Activated CD4-positive, CD25-positive, alpha-beta regulatory T cell treated with anti-CD3 and anti-CD28 coated beads, Interleukin-2, amount 50 U/mL, for 16 hours (primary cell): ENCODE measurements around the gene RNASE8.

ENCODE experiments used
- DNase-seq: peaks from one replicate; pipeline ENCODE4 v3.0.0-alpha.2; 2020; ENCODE audit warnings: low read depth, low spot score

RNASE8 gene

DNA sequence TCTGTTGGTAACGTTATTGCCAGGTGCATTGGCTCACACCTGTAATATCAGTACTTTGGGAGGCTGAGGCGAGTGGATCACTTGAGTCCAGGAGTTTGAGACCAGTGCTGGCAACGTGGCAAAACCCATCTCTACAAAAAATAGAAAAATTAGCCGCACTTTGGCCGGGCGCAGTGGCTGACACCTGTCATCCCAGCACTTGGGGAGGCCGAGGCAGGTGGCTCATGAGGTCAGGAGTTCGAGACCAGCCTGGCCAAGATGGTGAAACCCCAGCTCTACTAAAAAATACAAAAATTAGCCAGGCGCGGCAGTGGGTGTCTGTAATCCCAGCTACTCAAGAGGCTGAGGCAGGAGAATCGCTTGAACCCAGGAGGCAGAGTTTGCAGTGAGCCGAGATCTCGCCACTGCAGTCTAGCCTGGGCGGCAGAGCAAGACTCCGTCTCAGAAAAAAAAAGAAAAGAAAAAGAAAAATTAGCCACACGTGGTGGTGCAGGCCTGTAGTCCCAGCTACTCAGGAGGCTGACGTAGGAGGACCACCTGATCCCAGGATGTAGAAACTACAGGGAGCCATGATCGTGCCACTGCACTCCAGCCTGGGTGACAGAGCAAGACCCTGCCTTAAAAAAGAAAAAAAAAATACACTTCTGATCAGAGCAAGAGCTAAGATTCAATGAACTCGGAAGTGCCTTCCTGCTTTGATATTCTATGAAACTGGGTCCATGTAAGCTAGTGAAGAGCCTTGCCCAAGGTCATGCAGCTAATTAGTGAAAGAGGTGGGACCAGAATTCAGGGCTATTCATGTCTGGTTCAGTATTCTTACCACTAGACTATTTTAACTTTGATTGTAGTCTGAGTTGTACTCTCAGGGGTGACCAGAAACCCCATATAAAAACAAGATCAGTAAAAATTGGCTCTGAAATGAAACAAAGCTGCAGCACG lies 4.2 kb upstream of the RNASE8 start:
- DNase-seq = no peak

DNA sequence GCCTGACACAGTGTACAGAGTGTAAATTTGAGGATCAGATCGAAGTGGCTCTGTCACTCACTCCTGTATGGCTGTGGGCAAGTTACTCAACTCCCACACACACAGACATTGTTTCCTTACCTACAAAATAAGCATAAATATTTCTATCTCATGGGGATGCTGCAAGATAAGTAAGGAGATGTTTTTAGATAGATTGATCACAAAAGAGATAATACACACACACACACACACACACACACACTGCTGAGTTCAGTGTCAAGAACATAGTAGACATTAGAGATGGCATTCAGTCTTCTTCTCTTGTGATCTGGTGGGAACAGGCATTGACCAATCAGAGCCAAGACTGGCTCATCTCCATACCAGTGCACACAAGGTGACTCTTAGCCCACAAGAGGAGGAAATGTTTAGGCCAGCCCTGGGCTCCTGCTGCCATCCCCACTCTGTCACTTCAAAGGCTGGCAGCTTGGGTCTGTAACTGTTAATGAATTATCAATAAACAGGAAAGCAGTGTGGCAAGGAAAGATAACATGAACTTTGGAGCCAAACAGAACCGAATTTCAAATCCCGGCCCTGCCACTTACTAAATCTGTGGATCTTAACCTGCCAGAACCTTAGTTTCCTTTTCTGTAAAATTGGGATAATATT lies 3.4 kb upstream of the RNASE8 start:
- no peak for DNase-seq

GRCh38 chr14:21054768-21055145 lies 2.9 kb upstream of the RNASE8 start:
- no peak for DNase-seq

GRCh38 chr14:21055432-21056117 lies 2.0 kb upstream of the RNASE8 start:
- no peak for DNase-seq

GRCh38 chr14:21056520-21057163 lies 980 bp upstream of the RNASE8 start:
- no peak for DNase-seq

GRCh38 chr14:21058903-21059302 lies 1.3 kb downstream of the RNASE8 start:
- no peak for DNase-seq

DNA sequence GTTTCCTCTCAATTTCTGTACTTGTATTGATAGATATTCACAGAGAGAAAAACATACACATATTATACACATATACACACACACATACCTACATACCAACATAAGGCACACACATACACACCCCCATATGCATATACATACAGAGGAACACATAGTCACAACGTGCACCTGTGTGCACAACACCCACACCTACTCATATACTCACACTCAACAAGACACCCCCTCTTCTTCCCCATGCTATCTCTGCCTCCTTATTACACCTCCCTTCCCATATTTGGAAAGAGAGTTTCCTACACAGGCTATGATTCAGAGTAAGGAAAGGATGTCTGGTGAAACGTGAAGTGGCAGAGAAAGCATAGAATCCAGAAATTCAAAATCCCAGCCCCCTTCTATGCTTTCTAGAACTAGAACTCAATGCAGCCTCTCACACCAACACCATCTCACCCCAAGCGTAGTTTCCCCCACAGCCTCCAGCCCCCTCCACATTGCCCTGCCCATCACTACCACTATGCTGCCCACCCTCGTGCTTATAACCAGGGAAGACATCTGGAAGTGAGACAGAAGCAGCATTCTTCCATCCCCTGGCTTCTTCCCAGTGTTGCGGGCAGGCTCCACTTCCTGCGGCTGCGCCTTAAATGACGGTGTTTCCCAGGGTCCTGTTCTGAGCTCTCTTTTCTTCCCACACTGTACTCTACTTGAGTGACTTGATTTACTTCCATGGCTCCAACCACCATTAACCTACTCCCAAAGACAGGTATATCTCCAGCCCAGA lies 2.4 kb downstream of the RNASE8 start:
- no peak for DNase-seq

DNA sequence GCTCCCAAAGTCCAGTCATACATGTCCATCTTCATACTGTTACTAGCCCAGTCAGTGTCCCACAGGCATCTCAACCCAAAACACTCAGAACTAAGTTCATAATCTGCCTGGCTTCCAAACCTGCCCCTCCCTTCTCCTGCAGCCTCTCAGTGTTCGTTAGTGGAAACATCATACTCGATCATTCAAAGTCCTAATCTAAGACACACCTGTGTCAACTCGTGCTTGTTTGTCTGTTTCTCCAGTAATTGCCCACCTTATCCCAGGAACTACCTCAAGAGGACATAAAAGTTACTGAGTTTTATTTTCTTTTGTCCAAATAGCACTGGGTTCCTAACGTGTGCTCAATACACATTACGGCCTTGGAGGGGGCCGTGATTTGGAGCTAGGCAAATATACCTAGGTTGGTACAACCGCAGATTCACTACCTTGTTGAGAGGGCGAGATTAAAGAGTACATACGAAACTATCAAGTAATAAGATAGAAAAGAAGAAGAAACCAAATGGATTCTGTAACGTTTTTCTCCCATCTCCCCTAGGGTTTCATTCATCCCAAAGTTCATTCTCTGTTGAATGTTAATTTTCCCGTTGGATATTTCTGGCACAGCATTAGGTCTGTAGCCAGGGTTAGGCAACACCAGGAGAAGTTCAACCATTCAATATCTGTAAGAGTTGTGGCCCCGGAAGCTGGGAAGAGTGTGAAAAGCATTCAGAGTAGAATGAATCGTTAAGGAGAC lies 3.2 kb downstream of the RNASE8 start:
- DNase-seq = no peak

GRCh38 chr14:21061347-21061668 lies 3.7 kb downstream of the RNASE8 start:
- DNase-seq = no peak

DNA sequence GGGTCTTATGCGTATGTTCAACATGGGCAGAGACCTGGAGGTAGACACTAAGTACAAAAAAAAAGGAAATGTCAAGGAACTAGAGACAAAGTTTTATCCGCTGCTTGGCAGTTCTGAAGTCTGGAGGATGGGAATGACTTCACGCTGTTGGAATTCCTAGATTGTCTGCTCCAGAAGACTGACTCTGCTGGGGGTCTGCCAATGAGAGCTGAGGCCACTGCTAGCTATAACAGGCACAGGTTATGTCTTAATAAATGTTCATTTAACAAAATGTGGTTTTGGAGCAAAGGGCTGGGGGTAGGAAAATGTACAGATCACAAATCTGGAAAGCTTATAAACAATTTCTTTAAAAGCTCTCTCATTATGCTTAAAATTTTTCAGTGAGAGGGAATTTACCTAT lies 5.9 kb downstream of the RNASE8 start:
- DNase-seq = no peak

GRCh38 chr14:21066882-21067502 lies 9.4 kb downstream of the RNASE8 start:
- DNase-seq = no peak

- DNase-seq = no peak
Measured at GRCh38 chr14:21068521-21069387, 11.1 kb downstream of the RNASE8 start.

DNA sequence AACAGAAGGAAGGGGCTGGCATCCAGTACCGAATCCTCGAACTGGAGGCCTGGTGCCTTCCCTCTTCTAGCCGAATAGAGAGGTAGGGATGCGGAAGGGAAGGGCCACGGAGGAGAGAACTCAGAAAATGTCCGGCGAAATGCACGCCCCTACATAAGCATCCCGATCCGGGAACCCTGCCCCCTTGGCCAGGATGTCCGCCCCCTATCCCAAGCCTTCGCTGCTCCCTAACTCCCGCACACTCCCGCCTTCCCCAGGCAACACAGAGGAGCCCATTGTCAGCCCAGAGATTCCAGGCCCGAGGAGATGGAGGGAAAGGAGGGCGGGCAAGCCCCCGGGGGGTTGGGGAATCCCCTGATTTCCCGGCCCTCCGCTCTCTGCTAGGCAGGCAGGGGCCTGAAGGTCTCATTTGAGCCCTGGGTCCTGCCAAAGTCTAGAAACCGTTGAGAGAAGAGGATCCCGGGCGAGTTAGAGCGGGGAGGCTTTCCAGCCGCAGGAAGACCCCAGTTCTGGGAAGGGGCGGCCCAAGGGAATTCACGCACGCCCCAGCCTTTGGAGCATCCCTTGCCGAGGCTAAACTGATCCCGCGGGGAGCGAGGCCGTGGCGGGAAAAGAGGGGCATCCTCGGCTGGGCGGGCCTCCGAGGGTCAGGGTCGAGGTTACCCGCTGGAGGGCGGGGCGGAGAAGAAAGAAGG lies 11.9 kb downstream of the RNASE8 start:
- no peak for DNase-seq

- no peak for DNase-seq
Measured at GRCh38 chr14:21070083-21070609, 12.5 kb downstream of the RNASE8 start, which contains the start of gene ARHGEF40. Gene ARHGEF40 (plus strand): TSS chr14:21070304. CDS start chr14:21070397, 93 bp downstream.

GRCh38 chr14:21070610-21071224 lies 13.1 kb downstream of the RNASE8 start:
- no peak for DNase-seq

DNA sequence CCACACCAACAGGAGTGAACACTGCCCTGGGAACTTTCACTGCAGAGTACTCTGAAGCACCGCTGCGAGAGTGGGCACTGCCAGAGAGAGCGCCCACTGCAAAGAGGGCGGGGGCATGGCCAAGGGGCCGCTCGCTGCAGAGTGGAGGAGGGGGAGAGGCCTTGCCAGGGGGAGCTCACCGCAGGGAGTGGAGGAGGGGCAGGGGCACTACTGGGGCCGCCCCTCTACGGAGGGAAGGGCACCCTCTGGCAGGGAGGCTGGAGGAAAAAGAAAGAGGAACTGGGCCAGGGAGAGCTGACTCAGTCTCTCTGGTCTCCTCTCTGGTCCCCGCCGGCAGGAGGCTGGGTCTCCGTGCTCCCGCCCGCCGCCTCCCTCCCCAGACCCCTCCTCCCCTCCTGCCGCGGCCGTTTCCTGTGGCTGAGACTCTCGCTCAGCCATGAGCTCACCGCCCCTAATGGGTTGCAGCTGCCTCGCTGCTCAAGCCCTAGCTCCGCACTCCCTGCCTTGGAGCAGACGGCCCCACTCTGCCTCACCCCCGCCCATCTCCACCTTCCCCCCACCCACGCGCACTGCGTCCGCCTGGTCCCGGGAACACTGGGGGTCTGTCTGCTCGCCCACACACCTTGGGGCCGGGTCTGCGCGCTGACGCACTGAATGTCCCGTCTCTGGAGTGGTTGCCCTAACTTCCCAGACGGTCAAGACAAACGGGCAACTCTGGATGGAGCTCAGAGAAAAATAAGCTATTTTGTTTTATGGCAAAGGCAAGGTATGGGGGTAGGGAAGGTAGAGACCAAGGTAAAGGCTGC lies 13.8 kb downstream of the RNASE8 start:
- no peak for DNase-seq

GRCh38 chr14:21072031-21072473 lies 14.4 kb downstream of the RNASE8 start:
- DNase-seq = no peak
